HG03097 (cell line): ENCODE data around the gene PCNT.
"Not testable (repeated sequence)": the region's sequence is repeated elsewhere in the genome, so short reads cannot be mapped to it uniquely, and the experiment has no call there.

Experiments used
- ATAC-seq: cut with Tn5 transposase; IDR thresholded peaks from one replicate; pipeline ENCODE4 v1.9.1; 2021; ENCODE audit not compliant: unreplicated experiment, low FRiP score

Gene PCNT

GRCh38 chr21:46356494-46357334, 32.8 kb downstream of the PCNT start:
- no peak for ATAC-seq

GRCh38 chr21:46357335-46357604, 33.3 kb downstream of the PCNT start:
- ATAC-seq = no peak

GRCh38 chr21:46357684-46358425, 33.9 kb downstream of the PCNT start:
- no peak for ATAC-seq

GRCh38 chr21:46361176-46361575, 37.2 kb downstream of the PCNT start:
- no peak for ATAC-seq

- ATAC-seq = no peak
Observed at GRCh38 chr21:46361935-46362334, 38.0 kb downstream of the PCNT start.

GRCh38 chr21:46362946-46363345, 39.0 kb downstream of the PCNT start:
- ATAC-seq = no peak

GRCh38 chr21:46363698-46364097, 39.7 kb downstream of the PCNT start:
- no peak for ATAC-seq

GRCh38 chr21:46366091-46366490, 42.1 kb downstream of the PCNT start:
- no peak for ATAC-seq

- no peak for ATAC-seq
Observed at GRCh38 chr21:46366561-46366960, 42.6 kb downstream of the PCNT start.

- no peak for ATAC-seq
Observed at GRCh38 chr21:46366966-46367365, 43.0 kb downstream of the PCNT start.

GRCh38 chr21:46368533-46369285, 44.8 kb downstream of the PCNT start:
- ATAC-seq = no peak

- ATAC-seq = no peak
Observed at GRCh38 chr21:46369520-46370235, 45.7 kb downstream of the PCNT start.

- no peak for ATAC-seq
Observed at GRCh38 chr21:46371204-46372013, 47.5 kb downstream of the PCNT start.

- ATAC-seq = no peak
Observed at GRCh38 chr21:46372014-46372485, 48.1 kb downstream of the PCNT start.

GRCh38 chr21:46372947-46373346, 49.0 kb downstream of the PCNT start:
- not testable (repeated sequence) for ATAC-seq

GRCh38 chr21:46374761-46375389, 50.9 kb downstream of the PCNT start:
- ATAC-seq = no peak

- no peak for ATAC-seq
Observed at GRCh38 chr21:46375560-46376230, 51.7 kb downstream of the PCNT start.

- no peak for ATAC-seq
Observed at GRCh38 chr21:46376231-46376628, 52.3 kb downstream of the PCNT start.
